Measurements from ENCODE around the gene FBXO2. TPM values are rescaled to one million over a fixed set of nuclear protein-coding genes. Genes with fewer than 3 reads are reported as not detected.

Gene FBXO2
- total RNA-seq, 1 donor: 4.3 TPM

- no peak for DNase-seq (ENCODE audit: low read depth)
- TF ChIP-seq CTCF (IDR thresholded peaks at IDR 0.05; ENCODE audit: insufficient read depth, low read depth, low read length): no peak
- no peak within 1 kb of the TSS for H3K4me3 ChIP-seq (ENCODE audit: low read depth, low read length)
Observed at GRCh38 chr1:11691302-11691914, 37.2 kb upstream of the FBXO2 start, which contains the start of gene DRAXIN. Gene DRAXIN (plus strand): TSS chr1:11691710. CDS start chr1:11706259, 14,549 bp downstream.

GRCh38 chr1:11690397-11691301, 36.4 kb upstream of the FBXO2 start:
- DNase-seq (ENCODE audit: low read depth): no peak
- H3K4me3 ChIP-seq (ENCODE audit: low read depth, low read length): no peak overlapping the region
- TF ChIP-seq CTCF (IDR thresholded peaks at IDR 0.05; ENCODE audit: insufficient read depth, low read depth, low read length): no peak

- TF ChIP-seq CTCF (IDR thresholded peaks at IDR 0.05; ENCODE audit: insufficient read depth, low read depth, low read length): no peak
- no peak overlapping the region for H3K4me3 ChIP-seq (ENCODE audit: low read depth, low read length)
- no peak for DNase-seq (ENCODE audit: low read depth)
Observed at GRCh38 chr1:11688506-11688905, 34.3 kb upstream of the FBXO2 start.

- TF ChIP-seq CTCF (IDR thresholded peaks at IDR 0.05; ENCODE audit: insufficient read depth, low read depth, low read length): no peak
Observed at GRCh38 chr1:11685210-11685752, 31.1 kb upstream of the FBXO2 start.

GRCh38 chr1:11684070-11684469, 29.8 kb upstream of the FBXO2 start:
- DNase-seq (ENCODE audit: low read depth): no peak
- no peak overlapping the region for H3K4me3 ChIP-seq (ENCODE audit: low read depth, low read length)
- no peak for TF ChIP-seq CTCF (IDR thresholded peaks at IDR 0.05; ENCODE audit: insufficient read depth, low read depth, low read length)

More at GRCh38 chr1:11685210-11685752, 31.1 kb upstream of the FBXO2 start:
- DNase-seq (ENCODE audit: low read depth): no peak
- no peak overlapping the region for H3K4me3 ChIP-seq (ENCODE audit: low read depth, low read length)

- TF ChIP-seq CTCF (IDR thresholded peaks at IDR 0.05; ENCODE audit: insufficient read depth, low read depth, low read length): no peak
- no peak overlapping the region for H3K4me3 ChIP-seq (ENCODE audit: low read depth, low read length)
- DNase-seq (ENCODE audit: low read depth): no peak
Observed at GRCh38 chr1:11682799-11683198, 28.6 kb upstream of the FBXO2 start.
